AG09309 (cell line): Measurements from ENCODE around the gene DEPP1.

ENCODE experiments used
- DNase-seq: peaks from one replicate; pipeline ENCODE4 v3.0.0-alpha.2; 2010; ENCODE audit warnings: low read depth
- H3K4me3 ChIP-seq: 2 replicates; pipeline ENCODE4 v1.5.1; 2011; ENCODE audit warnings: mild to moderate bottlenecking, low read depth, low read length, moderate library complexity; ENCODE audit not compliant: control insufficient read depth
- CTCF ChIP-seq: IDR thresholded peaks from 2 replicates; pipeline ENCODE4 v1.5.1; 2011; ENCODE audit warnings: mild to moderate bottlenecking, low read depth, low read length, inconsistent platforms; ENCODE audit not compliant: insufficient read depth, control insufficient read depth; ENCODE audit errors: missing control alignments

DEPP1 gene

GRCh38 chr10:44961931-44962750, 16.5 kb downstream of the DEPP1 start:
- H3K4me3 ChIP-seq = no peak overlapping the region
- TF ChIP-seq CTCF = no peak
- no peak for DNase-seq

GRCh38 chr10:44961230-44961571, 17.4 kb downstream of the DEPP1 start:
- no peak for DNase-seq
- no peak for TF ChIP-seq CTCF
- H3K4me3 ChIP-seq = no peak overlapping the region

- DNase-seq = no peak
- no peak for TF ChIP-seq CTCF
- no peak overlapping the region for H3K4me3 ChIP-seq
Observed at GRCh38 chr10:44960482-44961229, 18.0 kb downstream of the DEPP1 start.

GRCh38 chr10:44960088-44960460, 18.5 kb downstream of the DEPP1 start:
- DNase-seq = no peak
- no peak for TF ChIP-seq CTCF
- peak overlapping the region; percentile 70 for H3K4me3 ChIP-seq

GRCh38 chr10:44959247-44960087, 19.1 kb downstream of the DEPP1 start, which contains the start of gene RASSF4:
RASSF4 (plus strand) TSS chr10:44959802; CDS start chr10:44970203, 10,401 bp downstream.
- DNase-seq = no peak
- H3K4me3 ChIP-seq = peak within 1 kb of the TSS; percentile 70
- no peak for TF ChIP-seq CTCF

GRCh38 chr10:44958898-44959246, 19.7 kb downstream of the DEPP1 start:
- TF ChIP-seq CTCF = no peak
- peak overlapping the region; percentile 70 for H3K4me3 ChIP-seq
- no peak for DNase-seq
